ENCODE measurements around the gene C1orf167.

Gene C1orf167

GRCh38 chr1:11729498-11730428 is 32.2 kb upstream of the C1orf167 start:
- H3K4me3 ChIP-seq (replicated peaks; ENCODE audit: low read depth, low read length) = no peak overlapping the region
- no peak for DNase-seq (ENCODE audit: low read depth)
- TF ChIP-seq CTCF (IDR thresholded peaks at IDR 0.05; ENCODE audit: low read length, missing control alignments) = no peak

GRCh38 chr1:11730429-11730891 is 31.5 kb upstream of the C1orf167 start:
- no peak overlapping the region for H3K4me3 ChIP-seq (replicated peaks; ENCODE audit: low read depth, low read length)
- TF ChIP-seq CTCF (IDR thresholded peaks at IDR 0.05; ENCODE audit: low read length, missing control alignments) = no peak
- DNase-seq (ENCODE audit: low read depth) = peak; percentile 70

- H3K4me3 ChIP-seq (replicated peaks; ENCODE audit: low read depth, low read length) = peak overlapping the region; percentile 44
- DNase-seq (ENCODE audit: low read depth) = peak; percentile 64
- TF ChIP-seq CTCF (IDR thresholded peaks at IDR 0.05; ENCODE audit: low read length, missing control alignments) = no peak
These were observed 30.2 kb upstream of the C1orf167 start for GRCh38 chr1:11731691-11732283.

- DNase-seq (ENCODE audit: low read depth) = no peak
- H3K4me3 ChIP-seq (replicated peaks; ENCODE audit: low read depth, low read length) = no peak overlapping the region
- TF ChIP-seq CTCF (IDR thresholded peaks at IDR 0.05; ENCODE audit: low read length, missing control alignments) = no peak
These were observed 28.7 kb upstream of the C1orf167 start for GRCh38 chr1:11733306-11733705.

GRCh38 chr1:11735531-11735853 is 26.5 kb upstream of the C1orf167 start:
- peak overlapping the region; percentile 98 for H3K4me3 ChIP-seq (replicated peaks; ENCODE audit: low read depth, low read length)
- no peak for TF ChIP-seq CTCF (IDR thresholded peaks at IDR 0.05; ENCODE audit: low read length, missing control alignments)
- no peak for DNase-seq (ENCODE audit: low read depth)

GRCh38 chr1:11735854-11736745 is 25.9 kb upstream of the C1orf167 start, which contains the start of gene AGTRAP:
TSS of gene AGTRAP (plus strand) at chr1:11736136. CDS start at chr1:11736209, 73 bp downstream.
- peak; percentile 94 for DNase-seq (ENCODE audit: low read depth)
- peak within 1 kb of the TSS; percentile 98 for H3K4me3 ChIP-seq (replicated peaks; ENCODE audit: low read depth, low read length)
- no peak for TF ChIP-seq CTCF (IDR thresholded peaks at IDR 0.05; ENCODE audit: low read length, missing control alignments)

Data from fibroblast of pulmonary artery (primary cell).